ENCODE data around the gene XAF1.
"Not testable (repeated sequence)": the region's sequence is repeated elsewhere in the genome, so short reads cannot be mapped to it uniquely, and the experiment has no call there.

XAF1 gene

DNA sequence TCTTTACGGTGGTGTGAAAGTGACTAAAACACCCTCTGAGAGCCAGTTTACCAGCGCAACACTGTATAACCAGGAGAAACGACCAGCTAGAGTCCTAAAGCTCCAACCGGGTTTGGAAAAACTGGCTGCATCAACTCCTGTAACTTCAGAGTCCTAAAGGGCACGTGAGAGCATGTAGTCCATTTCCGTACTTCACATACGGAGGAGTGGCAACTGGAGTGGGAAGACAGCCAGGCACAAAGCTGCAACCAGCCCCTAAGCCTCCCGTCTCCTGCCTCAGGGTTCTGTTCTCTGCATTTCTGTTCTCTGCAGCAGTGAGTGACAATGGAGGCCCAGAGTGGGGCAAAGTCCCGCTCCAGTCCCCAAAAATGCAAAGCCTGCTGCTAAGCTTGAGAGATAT is 56.4 kb downstream of the XAF1 start:
- Histone ChIP-seq H3K9ac (ENCODE audit: low read length) (no peak overlapping the region), H3K9me2 (ENCODE audit: low read depth, low read length) (no peaks in the 10 kb centered on the region), H3K27me3 (ENCODE audit: insufficient read depth, low read length) (no peaks in the 10 kb centered on the region), H3K36me3 (ENCODE audit: insufficient read depth, low read length) (no peaks in the 10 kb centered on the region), H3K27ac (ENCODE audit: low read depth, low read length, poor library complexity, severe bottlenecking) (no peak overlapping the region), H3K4me2 (ENCODE audit: low read length) (no peak overlapping the region), H2AFZ (ENCODE audit: low read length) (no peak overlapping the region), H3K9me3 (ENCODE audit: low read length) (no peaks in the 10 kb centered on the region), H3K4me3 (ENCODE audit: low read depth, low read length, poor library complexity, severe bottlenecking) (no peak overlapping the region), H3F3A (ENCODE audit: insufficient read depth, low read length) (no peaks in the 10 kb centered on the region), H3K4me1 (ENCODE audit: insufficient read depth, low read length, severe bottlenecking) (no peaks in the 10 kb centered on the region), H4K20me1 (ENCODE audit: insufficient read depth, low read length) (no peaks in the 10 kb centered on the region), H3K79me2 (ENCODE audit: insufficient read depth, low read length) (no peaks in the 10 kb centered on the region)
- TF ChIP-seq EZH2 (IDR thresholded peaks at IDR 0.05; ENCODE audit: borderline replicate concordance, low read length): no peak
- TF ChIP-seq, protein P1, sequence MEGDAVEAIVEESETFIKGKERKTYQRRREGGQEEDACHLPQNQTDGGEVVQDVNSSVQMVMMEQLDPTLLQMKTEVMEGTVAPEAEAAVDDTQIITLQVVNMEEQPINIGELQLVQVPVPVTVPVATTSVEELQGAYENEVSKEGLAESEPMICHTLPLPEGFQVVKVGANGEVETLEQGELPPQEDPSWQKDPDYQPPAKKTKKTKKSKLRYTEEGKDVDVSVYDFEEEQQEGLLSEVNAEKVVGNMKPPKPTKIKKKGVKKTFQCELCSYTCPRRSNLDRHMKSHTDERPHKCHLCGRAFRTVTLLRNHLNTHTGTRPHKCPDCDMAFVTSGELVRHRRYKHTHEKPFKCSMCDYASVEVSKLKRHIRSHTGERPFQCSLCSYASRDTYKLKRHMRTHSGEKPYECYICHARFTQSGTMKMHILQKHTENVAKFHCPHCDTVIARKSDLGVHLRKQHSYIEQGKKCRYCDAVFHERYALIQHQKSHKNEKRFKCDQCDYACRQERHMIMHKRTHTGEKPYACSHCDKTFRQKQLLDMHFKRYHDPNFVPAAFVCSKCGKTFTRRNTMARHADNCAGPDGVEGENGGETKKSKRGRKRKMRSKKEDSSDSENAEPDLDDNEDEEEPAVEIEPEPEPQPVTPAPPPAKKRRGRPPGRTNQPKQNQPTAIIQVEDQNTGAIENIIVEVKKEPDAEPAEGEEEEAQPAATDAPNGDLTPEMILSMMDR (IDR thresholded peaks at IDR 0.05; ENCODE audit: low read length): no peak

- Histone ChIP-seq H4K20me1 (ENCODE audit: insufficient read depth, low read length) (no peaks in the 10 kb centered on the region), H3K9me2 (ENCODE audit: low read depth, low read length) (no peaks in the 10 kb centered on the region), H3K79me2 (ENCODE audit: insufficient read depth, low read length) (no peaks in the 10 kb centered on the region), H3K27me3 (ENCODE audit: insufficient read depth, low read length) (no peaks in the 10 kb centered on the region), H3K4me3 (ENCODE audit: low read depth, low read length, poor library complexity, severe bottlenecking) (no peak overlapping the region), H3K9ac (ENCODE audit: low read length) (no peak overlapping the region), H3K36me3 (ENCODE audit: insufficient read depth, low read length) (no peaks in the 10 kb centered on the region), H3K4me1 (ENCODE audit: insufficient read depth, low read length, severe bottlenecking) (no peaks in the 10 kb centered on the region), H2AFZ (ENCODE audit: low read length) (no peak overlapping the region), H3K9me3 (ENCODE audit: low read length) (no peaks in the 10 kb centered on the region), H3F3A (ENCODE audit: insufficient read depth, low read length) (no peaks in the 10 kb centered on the region), H3K4me2 (ENCODE audit: low read length) (no peak overlapping the region), H3K27ac (ENCODE audit: low read depth, low read length, poor library complexity, severe bottlenecking) (no peak overlapping the region)
- TF ChIP-seq, protein P1 (IDR thresholded peaks at IDR 0.05; ENCODE audit: low read length): no peak
- no peak for TF ChIP-seq EZH2 (IDR thresholded peaks at IDR 0.05; ENCODE audit: borderline replicate concordance, low read length)
Observed at GRCh38 chr17:6815775-6816174, 59.9 kb downstream of the XAF1 start.

GRCh38 chr17:6816368-6816767 is 60.5 kb downstream of the XAF1 start:
- H3K4me2 ChIP-seq (ENCODE audit: low read length); H3K36me3 ChIP-seq (ENCODE audit: insufficient read depth, low read length); H3K27me3 ChIP-seq (ENCODE audit: insufficient read depth, low read length); H3K9me3 ChIP-seq (ENCODE audit: low read length); H2AFZ ChIP-seq (ENCODE audit: low read length); H3K79me2 ChIP-seq (ENCODE audit: insufficient read depth, low read length); H3K4me3 ChIP-seq (ENCODE audit: low read depth, low read length, poor library complexity, severe bottlenecking); H3F3A ChIP-seq (ENCODE audit: insufficient read depth, low read length); H3K9me2 ChIP-seq (ENCODE audit: low read depth, low read length); H3K4me1 ChIP-seq (ENCODE audit: insufficient read depth, low read length, severe bottlenecking); H3K27ac ChIP-seq (ENCODE audit: low read depth, low read length, poor library complexity, severe bottlenecking); H3K9ac ChIP-seq (ENCODE audit: low read length); H4K20me1 ChIP-seq (ENCODE audit: insufficient read depth, low read length): not testable (repeated sequence)

- TF ChIP-seq, protein P1 (IDR thresholded peaks at IDR 0.05; ENCODE audit: low read length): no peak
- no peak for TF ChIP-seq EZH2 (IDR thresholded peaks at IDR 0.05; ENCODE audit: borderline replicate concordance, low read length)
- Histone ChIP-seq H3F3A (ENCODE audit: insufficient read depth, low read length) (no peaks in the 10 kb centered on the region), H3K27me3 (ENCODE audit: insufficient read depth, low read length) (no peaks in the 10 kb centered on the region), H2AFZ (ENCODE audit: low read length) (no peak overlapping the region), H3K4me2 (ENCODE audit: low read length) (no peak overlapping the region), H3K36me3 (ENCODE audit: insufficient read depth, low read length) (no peaks in the 10 kb centered on the region), H3K79me2 (ENCODE audit: insufficient read depth, low read length) (no peaks in the 10 kb centered on the region), H3K4me1 (ENCODE audit: insufficient read depth, low read length, severe bottlenecking) (no peaks in the 10 kb centered on the region), H3K9me3 (ENCODE audit: low read length) (no peaks in the 10 kb centered on the region), H3K9ac (ENCODE audit: low read length) (no peak overlapping the region), H4K20me1 (ENCODE audit: insufficient read depth, low read length) (no peaks in the 10 kb centered on the region), H3K9me2 (ENCODE audit: low read depth, low read length) (no peaks in the 10 kb centered on the region), H3K4me3 (ENCODE audit: low read depth, low read length, poor library complexity, severe bottlenecking) (no peak overlapping the region), H3K27ac (ENCODE audit: low read depth, low read length, poor library complexity, severe bottlenecking) (no peak overlapping the region)
Observed at GRCh38 chr17:6818938-6819337, 63.1 kb downstream of the XAF1 start.

All from OCI-LY1 (cell line).